Measurements from ENCODE around the gene ELL3.

Gene ELL3

DNA sequence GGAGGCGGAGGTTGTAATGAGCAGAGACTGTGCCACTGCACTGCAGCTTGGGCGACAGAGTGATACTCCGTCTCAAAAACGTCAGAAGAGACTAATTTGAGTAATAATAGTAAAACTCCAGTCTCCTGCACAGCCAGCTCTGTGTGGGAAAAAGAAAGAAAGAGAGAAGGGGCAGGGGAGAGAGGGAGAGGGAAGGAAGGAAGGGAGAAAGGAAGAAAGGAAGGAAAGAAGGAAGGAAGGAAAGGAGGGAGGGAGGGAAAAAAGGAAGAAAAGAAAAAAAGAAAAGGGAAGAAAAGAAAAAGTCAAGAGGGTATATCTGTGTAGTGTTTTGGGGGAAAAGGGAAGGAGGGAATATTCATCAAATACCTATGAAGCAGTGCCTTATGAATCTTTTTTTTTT lies 53.6 kb downstream of the ELL3 start:
- no peak for DNase-seq (ENCODE audit: low read depth in 3 of 3)
